ENCODE data around the gene MALAT1.
A peak's percentile ranks its signal among the peaks of the same experiment; 100 is the strongest.

Gene MALAT1

GRCh38 chr11:65479184-65480145 is 19.4 kb upstream of the MALAT1 start:
- peak; percentile 91 for DNase-seq

DNA sequence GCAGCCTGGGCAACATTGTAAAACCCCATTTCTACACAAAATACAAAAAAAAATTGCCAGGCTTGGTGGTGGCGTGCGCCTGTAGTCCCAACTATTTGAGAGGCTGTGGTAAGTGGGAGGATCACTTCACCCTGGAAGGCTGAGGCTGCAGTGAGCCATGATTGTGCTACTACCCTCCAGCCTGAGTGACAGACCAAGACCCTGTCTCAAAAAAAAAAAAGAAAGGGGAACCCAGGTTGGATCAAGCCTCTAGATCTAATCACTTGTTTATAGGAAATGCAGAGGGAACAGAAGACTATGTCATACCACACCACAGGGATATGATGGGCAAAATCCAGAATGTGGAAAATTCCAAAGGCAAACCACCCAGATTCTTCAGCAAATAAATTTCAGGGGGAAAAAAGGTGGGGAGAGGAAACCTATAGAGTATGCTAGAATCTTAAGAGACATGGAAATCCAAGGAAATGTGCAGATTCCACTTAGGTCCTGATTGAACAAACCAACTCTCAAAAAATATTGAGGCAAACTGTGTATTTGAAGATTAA is 16.5 kb upstream of the MALAT1 start:
- no peak for DNase-seq

GRCh38 chr11:65485920-65486219 is 13.0 kb upstream of the MALAT1 start:
- peak; percentile 55 for DNase-seq

- DNase-seq = no peak
Measured at GRCh38 chr11:65486570-65487466, 12.0 kb upstream of the MALAT1 start.

GRCh38 chr11:65487467-65488272 is 11.2 kb upstream of the MALAT1 start:
- DNase-seq = peak; percentile 100

GRCh38 chr11:65488273-65489034 is 10.4 kb upstream of the MALAT1 start:
- DNase-seq = no peak

- DNase-seq = no peak
Measured at GRCh38 chr11:65489035-65489705, 9.7 kb upstream of the MALAT1 start.

DNA sequence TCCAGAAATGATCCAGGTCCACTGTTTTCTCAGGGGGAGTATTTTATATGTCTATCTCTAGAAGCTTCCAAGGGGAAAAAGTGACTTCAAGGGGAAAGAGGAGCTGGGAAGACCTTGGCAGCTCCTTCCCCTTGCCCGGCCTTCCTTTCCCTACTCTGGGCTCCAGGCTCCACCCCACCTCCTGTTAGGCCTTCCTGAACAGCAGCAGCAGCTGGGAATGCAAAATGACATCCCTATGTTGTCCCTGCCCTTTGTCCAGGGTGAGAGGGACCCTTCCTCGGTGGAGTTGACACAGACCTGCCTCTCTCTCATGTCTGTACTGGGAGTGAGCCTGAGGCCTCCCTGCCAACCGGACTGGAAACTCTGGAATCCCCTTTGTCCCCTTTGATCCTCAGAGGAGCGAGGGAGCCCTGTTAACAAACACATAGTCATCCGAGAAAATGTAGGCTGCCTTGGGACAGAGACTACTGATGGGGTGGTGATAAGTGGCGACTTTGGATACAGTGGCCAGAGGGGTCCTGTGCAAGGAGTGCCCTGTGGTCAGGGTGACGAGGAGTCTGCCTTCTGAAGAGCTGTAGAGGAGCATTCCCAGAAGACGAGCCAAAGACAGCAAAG is 9.0 kb upstream of the MALAT1 start:
- DNase-seq = peak; percentile 66

DNA sequence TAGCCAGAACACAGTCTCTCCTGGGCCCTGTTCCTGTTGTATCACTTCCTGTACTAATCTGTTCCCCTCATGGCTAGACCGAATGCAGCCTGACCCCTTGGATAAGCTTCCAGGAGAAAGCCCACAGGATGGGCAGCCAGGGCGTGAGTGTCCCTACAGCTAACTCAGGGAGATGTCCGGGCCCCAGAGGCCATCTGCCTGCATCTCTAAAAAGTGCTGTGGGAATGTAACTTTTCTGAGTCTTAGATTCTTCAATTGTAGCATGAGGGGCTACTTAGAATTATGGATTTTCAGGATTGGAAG is 7.7 kb upstream of the MALAT1 start:
- peak; percentile 52 for DNase-seq

- peak; percentile 100 for DNase-seq
Measured at GRCh38 chr11:65491614-65492386, 7.0 kb upstream of the MALAT1 start.

DNA sequence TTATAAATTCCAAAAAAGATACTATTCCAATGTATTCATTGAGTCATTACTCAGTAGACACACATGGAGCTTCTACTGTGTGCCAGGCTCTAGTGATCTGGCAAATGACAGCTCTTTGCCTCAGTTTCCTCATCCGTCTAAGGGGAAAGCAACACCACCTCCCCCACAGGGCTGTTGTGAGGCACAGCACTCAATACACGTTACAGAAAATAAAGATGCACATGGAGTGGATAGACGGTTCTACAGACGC is 6.5 kb upstream of the MALAT1 start:
- DNase-seq = no peak

GRCh38 chr11:65492637-65493366 is 6.0 kb upstream of the MALAT1 start:
- peak; percentile 79 for DNase-seq

- peak; percentile 53 for DNase-seq
Measured at GRCh38 chr11:65493367-65494176, 5.3 kb upstream of the MALAT1 start.

GRCh38 chr11:65496304-65497140 is 2.3 kb upstream of the MALAT1 start:
- peak; percentile 75 for DNase-seq

DNA sequence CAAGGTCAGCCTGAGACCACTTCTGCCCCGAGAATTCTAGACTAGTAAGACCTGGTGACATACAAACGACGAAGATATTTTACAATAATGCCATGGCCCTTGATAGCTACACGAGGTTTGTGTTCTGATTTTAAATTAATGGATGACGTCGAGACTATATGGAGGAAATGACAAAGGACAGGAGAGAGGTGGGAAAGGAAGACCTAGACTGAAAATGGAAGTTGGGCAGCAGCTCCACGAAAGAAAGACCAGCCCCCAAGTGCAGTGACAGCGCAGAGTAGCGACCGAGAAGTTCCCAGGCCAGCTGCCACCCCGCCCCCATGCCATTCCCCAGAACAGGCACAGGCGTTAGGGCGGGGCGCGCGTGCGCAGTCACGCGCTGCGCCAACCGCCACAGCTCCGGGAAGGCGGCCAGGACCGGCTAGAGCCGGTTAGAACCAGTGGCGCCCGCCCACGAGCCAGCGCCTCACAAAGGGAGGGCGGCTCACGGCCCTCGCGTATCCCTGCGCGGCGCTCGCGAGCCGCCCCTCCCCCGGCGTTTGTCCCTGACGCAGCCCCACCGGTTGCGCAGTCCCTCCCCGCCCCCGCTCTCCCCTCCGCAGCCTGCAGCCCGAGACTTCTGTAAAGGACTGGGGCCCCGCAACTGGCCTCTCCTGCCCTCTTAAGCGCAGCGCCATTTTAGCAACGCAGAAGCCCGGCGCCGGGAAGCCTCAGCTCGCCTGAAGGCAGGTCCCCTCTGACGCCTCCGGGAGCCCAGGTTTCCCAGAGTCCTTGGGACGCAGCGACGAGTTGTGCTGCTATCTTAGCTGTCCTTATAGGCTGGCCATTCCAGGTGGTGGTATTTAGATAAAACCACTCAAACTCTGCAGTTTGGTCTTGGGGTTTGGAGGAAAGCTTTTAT is 1.5 kb upstream of the MALAT1 start:
- DNase-seq = peak; percentile 100

DNA sequence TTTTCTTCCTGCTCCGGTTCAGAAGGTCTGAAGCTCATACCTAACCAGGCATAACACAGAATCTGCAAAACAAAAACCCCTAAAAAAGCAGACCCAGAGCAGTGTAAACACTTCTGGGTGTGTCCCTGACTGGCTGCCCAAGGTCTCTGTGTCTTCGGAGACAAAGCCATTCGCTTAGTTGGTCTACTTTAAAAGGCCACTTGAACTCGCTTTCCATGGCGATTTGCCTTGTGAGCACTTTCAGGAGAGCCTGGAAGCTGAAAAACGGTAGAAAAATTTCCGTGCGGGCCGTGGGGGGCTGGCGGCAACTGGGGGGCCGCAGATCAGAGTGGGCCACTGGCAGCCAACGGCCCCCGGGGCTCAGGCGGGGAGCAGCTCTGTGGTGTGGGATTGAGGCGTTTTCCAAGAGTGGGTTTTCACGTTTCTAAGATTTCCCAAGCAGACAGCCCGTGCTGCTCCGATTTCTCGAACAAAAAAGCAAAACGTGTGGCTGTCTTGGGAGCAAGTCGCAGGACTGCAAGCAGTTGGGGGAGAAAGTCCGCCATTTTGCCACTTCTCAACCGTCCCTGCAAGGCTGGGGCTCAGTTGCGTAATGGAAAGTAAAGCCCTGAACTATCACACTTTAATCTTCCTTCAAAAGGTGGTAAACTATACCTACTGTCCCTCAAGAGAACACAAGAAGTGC is 661 bp upstream of the MALAT1 start:
- peak; percentile 82 for DNase-seq

DNA sequence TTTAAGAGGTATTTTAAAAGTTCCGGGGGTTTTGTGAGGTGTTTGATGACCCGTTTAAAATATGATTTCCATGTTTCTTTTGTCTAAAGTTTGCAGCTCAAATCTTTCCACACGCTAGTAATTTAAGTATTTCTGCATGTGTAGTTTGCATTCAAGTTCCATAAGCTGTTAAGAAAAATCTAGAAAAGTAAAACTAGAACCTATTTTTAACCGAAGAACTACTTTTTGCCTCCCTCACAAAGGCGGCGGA is 193 bp upstream of the MALAT1 start:
- no peak for DNase-seq
